Tibial artery (tissue), 4 donors: ENCODE data around the gene LDLRAD3.

Experiments
- DNase-seq, 2 donors: peaks; one replicate each; pipeline ENCODE4 v3.0.0-alpha.2; 2019
- H3K27ac ChIP-seq, 2 donors: fragments of 200-600 bp; sonication (generic) in 1 of 2; 1 replicate in 1 of 2; 2 replicates in 1 of 2; pipeline ENCODE4 v1.5.1; 2018 to 2019; ENCODE audit warnings: mild to moderate bottlenecking in 1 of 2
- H3K27me3 ChIP-seq, 2 donors: fragments of 200-600 bp; sonication (generic) in 1 of 2; one replicate each; pipeline versions ENCODE4 v1.5.1 to v1.6.0; 2016 to 2019
- H3K36me3 ChIP-seq, 3 donors: fragments of 200-600 bp; sonication (generic) in 2 of 3; one replicate each; pipeline ENCODE4 v1.5.1; 2016 to 2019; ENCODE audit warnings: mild to moderate bottlenecking in 2 of 3
- H3K4me1 ChIP-seq, 4 donors: fragments of 200-600 bp; sonication (generic) in 2 of 4; 1 replicate in 3 of 4; 2 replicates in 1 of 4; pipeline ENCODE4 v1.5.1; 2016 to 2019
- H3K4me3 ChIP-seq, 2 donors: fragments of 200-600 bp; sonication (generic) in 1 of 2; 1 replicate in 1 of 2; 2 replicates in 1 of 2; pipeline ENCODE4 v1.5.1; 2018 to 2019; ENCODE audit warnings: mild to moderate bottlenecking in 2 of 2
- H3K9me3 ChIP-seq, 3 donors: fragments of 200-600 bp; sonication (generic) in 1 of 3; one replicate each; pipeline ENCODE4 v1.5.1; 2016 to 2019
- intact Hi-C: fragments of 100-400 bp; cut with DNase I; formaldehyde crosslinking; loops from one replicate; pipeline ENCODE4 v1.15.0; 2023; ENCODE audit warnings: low total_unique reads
- TF ChIP-seq, protein P1 (sequence below), 2 experiments: fragments of 200-600 bp in 1 of 2; fragments of 450-650 bp in 1 of 2; IDR thresholded peaks; one replicate each; pipeline ENCODE4 v1.5.1; 2017 to 2019; ENCODE audit warnings: antibody characterized with exemption in 2 of 2, mild to moderate bottlenecking in 1 of 2, moderate library complexity in 1 of 2

LDLRAD3 gene

DNA sequence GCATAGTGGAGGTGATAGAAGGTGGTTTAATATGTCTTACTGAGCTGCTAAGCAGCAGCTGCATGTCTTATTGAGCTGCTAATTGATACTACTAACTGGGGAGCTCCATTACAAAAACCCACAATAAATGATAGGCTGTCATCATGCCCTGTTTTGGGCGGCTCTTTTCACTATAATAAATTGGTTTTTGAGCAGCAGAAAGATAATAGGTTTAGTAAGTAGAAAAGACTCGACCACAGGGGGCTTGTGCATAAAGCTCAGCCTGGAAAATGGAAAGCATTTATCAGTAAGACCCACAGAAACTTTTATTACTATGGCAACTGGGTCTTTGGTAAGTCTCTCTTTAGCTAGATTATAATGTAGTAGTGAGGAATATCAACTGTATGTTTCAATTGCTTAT is 117.6 kb downstream of the LDLRAD3 start:
- H3K4me3 ChIP-seq = no peak overlapping the region
- H3K36me3 ChIP-seq = no peaks in the 10 kb centered on the region
- no peaks in the 10 kb centered on the region for H3K4me1 ChIP-seq
- no peaks in the 10 kb centered on the region for H3K27me3 ChIP-seq
- TF ChIP-seq, protein P1, sequence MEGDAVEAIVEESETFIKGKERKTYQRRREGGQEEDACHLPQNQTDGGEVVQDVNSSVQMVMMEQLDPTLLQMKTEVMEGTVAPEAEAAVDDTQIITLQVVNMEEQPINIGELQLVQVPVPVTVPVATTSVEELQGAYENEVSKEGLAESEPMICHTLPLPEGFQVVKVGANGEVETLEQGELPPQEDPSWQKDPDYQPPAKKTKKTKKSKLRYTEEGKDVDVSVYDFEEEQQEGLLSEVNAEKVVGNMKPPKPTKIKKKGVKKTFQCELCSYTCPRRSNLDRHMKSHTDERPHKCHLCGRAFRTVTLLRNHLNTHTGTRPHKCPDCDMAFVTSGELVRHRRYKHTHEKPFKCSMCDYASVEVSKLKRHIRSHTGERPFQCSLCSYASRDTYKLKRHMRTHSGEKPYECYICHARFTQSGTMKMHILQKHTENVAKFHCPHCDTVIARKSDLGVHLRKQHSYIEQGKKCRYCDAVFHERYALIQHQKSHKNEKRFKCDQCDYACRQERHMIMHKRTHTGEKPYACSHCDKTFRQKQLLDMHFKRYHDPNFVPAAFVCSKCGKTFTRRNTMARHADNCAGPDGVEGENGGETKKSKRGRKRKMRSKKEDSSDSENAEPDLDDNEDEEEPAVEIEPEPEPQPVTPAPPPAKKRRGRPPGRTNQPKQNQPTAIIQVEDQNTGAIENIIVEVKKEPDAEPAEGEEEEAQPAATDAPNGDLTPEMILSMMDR (IDR thresholded peaks at IDR 0.05) = no peak
- no peak for DNase-seq
- no peak overlapping the region for H3K27ac ChIP-seq
- H3K9me3 ChIP-seq = peaks cover 0 to 10% (median 0%) of the 10 kb centered on the region in 3 donors
- intact Hi-C loops = no loop called here

DNA sequence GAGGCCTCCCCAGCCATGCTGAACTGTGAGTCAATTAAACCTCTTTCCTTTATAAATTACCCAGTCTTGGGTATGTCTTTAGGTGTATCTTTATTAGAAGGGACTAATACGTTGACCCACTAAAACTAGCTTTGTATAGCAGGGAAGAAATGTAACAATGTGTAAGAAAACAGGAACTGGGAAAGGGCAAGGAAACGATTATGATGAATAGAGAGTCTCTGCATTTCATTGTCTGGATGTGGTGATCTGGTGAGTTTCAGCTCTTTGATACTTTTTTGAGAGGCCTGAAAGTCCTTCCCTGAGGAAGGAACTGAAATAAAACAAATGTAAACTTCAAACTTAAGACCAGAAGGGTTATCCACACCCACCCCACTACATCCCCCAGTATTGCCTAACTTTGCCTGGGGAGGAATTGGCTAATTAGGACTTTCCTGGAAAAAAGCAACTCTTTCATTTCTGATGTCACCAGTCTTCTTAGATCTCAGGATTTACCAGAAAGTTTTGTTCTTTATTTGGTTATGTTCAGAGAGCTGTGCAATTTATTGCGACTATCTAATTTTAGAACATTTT is 119.0 kb downstream of the LDLRAD3 start:
- H3K36me3 ChIP-seq = no peaks in the 10 kb centered on the region
- H3K27ac ChIP-seq = no peak overlapping the region
- TF ChIP-seq, protein P1 (IDR thresholded peaks at IDR 0.05) = no peak
- H3K27me3 ChIP-seq = no peaks in the 10 kb centered on the region
- H3K4me3 ChIP-seq = no peak overlapping the region
- intact Hi-C loops = no loop called here
- no peak for DNase-seq
- H3K9me3 ChIP-seq = peaks cover 0 to 15% (median 0%) of the 10 kb centered on the region in 3 donors
- H3K4me1 ChIP-seq = no peaks in the 10 kb centered on the region

DNA sequence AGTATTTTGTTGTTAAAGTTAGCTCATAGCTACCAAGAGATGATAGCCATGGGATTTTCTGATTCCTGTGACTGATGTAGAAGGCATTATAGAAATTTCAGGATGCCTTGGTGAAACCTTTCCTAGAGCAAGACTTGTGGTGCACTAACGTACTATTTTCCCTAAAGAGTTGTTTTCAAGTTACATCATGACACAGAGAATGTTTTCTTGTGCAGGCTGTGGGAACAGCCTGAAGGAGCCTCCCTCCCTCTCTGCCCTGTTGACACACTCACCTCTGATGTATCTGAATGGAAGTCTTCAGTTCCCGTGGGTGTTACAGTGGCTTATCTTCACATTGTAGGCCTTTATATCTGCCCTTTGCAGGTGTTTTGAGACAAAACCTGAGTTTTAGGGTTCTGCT is 121.6 kb downstream of the LDLRAD3 start:
- Histone ChIP-seq H3K4me3 (no peak overlapping the region), H3K36me3 (no peaks in the 10 kb centered on the region), H3K27me3 (no peaks in the 10 kb centered on the region), H3K4me1 (no peaks in the 10 kb centered on the region), H3K9me3 (peaks cover 0 to 9% (median 0%) of the 10 kb centered on the region in 3 donors), H3K27ac (no peak overlapping the region)
- intact Hi-C loops = no loop called here
- TF ChIP-seq, protein P1 (IDR thresholded peaks at IDR 0.05) = no peak
- DNase-seq = no peak

DNA sequence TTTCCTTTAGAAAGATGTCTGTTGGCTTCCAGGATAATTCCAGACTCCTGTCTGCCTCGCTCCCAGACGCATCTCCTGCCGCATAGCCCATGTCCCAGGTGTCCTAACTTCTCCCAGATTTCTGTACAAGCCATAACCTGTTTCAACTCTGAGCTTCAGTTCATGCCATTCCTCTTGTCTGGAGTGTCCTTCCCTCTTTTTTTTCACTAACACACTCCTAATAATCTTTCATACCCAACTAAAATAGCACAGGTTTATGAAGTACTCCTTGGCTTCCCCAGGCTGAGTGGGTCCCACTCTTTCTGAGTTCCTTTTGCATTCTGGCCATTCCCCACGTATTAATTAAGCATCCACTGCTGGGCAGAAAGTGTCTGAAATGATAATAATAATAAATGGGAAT is 123.0 kb downstream of the LDLRAD3 start:
- no peaks in the 10 kb centered on the region for H3K27me3 ChIP-seq
- no peaks in the 10 kb centered on the region for H3K4me1 ChIP-seq
- TF ChIP-seq, protein P1 (IDR thresholded peaks at IDR 0.05) = no peak
- peaks cover 0 to 9% (median 0%) of the 10 kb centered on the region in 3 donors for H3K9me3 ChIP-seq
- intact Hi-C loops = no loop called here
- no peak for DNase-seq
- no peak overlapping the region for H3K4me3 ChIP-seq
- H3K36me3 ChIP-seq = no peaks in the 10 kb centered on the region
- H3K27ac ChIP-seq = no peak overlapping the region

DNA sequence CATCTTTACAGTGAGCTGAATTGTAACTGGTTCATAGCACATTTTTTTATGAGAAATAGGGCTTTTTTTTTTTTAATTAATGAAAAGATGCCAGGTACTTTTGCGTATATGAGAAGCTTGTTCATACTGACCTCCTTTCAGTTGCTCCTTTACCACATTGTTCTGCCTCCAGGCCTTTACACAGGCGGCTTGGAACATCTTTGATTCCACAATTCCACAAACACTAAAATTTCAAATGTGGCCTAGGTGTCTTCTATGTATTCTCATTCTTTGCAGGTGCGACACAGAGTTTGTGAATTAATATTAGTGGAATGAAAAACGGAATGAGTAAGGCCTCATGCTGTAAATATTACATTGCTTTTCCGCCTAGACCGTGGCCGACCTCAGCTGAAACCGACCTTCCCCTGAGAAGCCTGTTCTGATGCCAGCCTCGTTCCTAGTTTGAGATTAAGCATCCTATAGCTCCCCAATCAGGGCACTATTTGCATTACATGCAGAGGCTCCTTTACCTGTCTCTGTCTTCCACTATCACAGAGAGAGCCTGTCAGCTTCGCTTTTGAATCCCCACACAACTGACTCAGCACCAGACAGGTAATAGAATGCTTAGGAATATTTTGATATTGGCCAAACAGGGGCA is 125.8 kb downstream of the LDLRAD3 start:
- peaks cover 0 to 9% (median 0%) of the 10 kb centered on the region in 3 donors for H3K9me3 ChIP-seq
- TF ChIP-seq, protein P1 (IDR thresholded peaks at IDR 0.05) = no peak
- intact Hi-C loops = no loop called here
- H3K27ac ChIP-seq = no peak overlapping the region
- no peaks in the 10 kb centered on the region for H3K4me1 ChIP-seq
- no peak overlapping the region for H3K4me3 ChIP-seq
- H3K27me3 ChIP-seq = no peaks in the 10 kb centered on the region
- H3K36me3 ChIP-seq = no peaks in the 10 kb centered on the region
- no peak for DNase-seq
